Measurements from ENCODE around the gene WDR49. TPM values are rescaled to one million over a fixed set of nuclear protein-coding genes. Genes with fewer than 3 reads are reported as not detected.

WDR49 gene
- total RNA-seq, 1 donor from 2014 or later, result 3.1 TPM

DNA sequence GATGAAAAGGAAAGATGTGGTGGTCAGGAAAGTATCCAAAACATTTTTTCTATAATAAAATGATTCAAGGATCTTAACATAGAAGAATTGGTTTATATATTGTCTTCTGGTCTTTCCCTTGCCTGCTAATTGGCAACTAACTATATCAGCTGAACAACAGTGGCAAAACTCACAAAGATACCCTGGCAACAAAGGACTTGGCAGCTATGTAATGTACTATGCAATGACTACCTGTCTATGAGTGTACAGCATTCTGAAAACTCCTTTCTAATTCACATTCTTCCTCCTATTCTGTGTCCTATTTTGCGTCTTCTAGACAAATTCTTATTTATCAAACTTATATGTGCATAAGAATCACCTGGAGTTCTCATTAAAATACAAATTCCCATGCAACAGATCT is 164.2 kb downstream of the WDR49 start:
- DNase-seq (ENCODE audit: low spot score), result no peak

DNA sequence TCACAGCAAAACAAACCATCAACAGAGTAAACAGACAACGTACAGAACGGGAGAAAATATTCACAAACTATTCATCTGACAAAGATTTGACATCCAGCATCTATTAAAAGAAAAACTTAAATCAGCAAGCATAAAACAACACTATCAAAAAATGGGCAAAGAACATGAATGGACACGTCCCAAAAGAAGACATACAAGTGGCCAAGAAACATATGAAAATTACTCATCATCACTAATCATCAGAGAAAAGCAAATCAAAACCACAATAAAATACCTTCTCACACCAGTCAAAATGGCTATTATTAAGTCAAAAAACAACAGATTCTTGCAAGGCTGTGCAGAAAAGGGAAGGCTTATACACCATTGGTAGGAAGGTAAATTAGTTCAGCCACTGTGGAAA is 166.2 kb downstream of the WDR49 start:
- DNase-seq (ENCODE audit: low spot score), result no peak

DNA sequence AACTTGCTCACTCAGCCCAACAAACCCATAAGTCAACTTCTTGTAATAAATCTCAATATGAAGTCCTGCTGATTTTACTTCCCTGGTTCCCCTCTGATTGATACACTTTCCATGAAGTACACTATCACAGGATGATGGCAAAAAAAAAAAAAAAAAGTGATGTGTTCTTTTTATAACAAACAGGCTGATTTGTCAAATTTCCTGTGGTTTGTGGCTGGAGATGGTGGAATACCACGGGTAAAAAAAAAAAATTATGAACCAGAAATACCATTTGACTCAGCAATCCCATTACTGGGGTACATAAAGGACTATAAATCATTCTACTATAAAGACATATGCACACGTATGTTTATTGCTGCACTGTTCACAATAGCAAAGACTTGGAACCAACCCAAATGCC is 169.2 kb downstream of the WDR49 start:
- DNase-seq (ENCODE audit: low spot score), result no peak

DNA sequence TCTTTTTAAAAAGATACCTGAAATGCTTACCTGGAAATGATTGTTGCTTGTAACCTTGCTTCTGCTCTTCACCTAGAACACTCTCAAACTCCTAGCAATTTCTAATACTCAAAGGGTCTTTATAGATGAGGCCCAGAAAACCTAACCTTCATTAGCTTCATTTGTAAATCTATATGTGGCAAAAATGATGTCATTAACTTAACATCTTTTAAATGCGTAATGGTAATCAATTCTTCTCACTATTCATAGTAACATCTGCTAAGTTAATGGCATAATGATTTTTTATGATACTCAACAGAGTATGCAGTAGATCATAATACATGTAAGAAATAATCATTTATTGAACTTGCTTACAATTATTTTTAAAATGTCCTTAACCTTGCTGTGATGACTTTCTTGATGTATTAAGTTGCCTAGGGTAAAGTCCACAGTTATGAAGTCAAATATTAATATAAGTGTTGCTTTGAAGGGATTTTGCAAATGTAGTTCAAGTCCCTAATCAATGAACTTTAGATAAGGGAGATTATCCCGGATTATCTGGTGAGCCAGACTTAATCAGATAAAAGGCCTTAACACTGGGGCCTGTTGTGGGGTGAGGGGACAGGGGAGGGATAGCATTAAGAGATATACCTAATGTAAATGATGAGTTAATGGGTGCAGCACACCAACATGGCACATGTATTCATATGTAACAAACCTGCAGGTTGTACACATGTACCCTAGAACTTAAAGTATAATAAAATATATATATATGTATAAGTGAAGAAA is 169.8 kb downstream of the WDR49 start:
- DNase-seq (ENCODE audit: low spot score), result no peak

DNA sequence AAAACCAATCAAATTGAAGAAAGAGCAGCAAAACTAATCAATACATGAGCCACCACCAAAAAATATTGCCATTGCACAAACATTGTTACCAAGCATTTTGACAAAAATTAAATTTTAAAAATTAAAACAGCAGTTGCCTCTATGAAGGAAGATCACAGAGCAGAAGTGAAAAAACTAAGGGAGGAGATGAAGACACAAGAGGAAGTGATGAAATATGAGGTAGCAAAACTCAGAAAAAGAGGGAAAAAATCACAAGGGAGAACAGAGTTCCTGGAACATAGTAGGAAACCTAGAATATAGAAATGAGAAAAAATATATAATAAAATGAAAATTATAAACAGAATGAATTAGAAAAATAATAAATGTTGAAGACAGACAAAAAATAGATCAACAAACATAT is 172.6 kb downstream of the WDR49 start:
- DNase-seq (ENCODE audit: low spot score), result no peak

DNA sequence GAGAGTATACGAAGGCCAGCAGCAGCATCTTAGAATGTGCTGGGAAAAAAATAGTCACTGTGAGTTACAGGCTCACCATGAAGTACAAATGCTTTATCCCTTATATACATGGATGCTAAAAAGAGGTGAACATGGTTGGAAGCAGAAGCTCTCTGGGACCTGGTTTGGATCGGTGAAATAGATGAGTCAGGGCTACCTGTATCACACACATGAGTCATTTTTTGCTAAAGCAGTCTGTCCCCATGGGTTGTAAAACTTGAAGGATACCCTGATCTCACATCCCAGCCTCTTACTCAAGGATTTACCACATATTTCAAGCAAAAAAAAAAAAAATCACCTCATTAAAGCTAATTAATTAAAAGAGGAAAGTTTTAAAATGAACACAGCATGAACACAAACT is 173.0 kb downstream of the WDR49 start:
- DNase-seq (ENCODE audit: low spot score), result no peak

DNA sequence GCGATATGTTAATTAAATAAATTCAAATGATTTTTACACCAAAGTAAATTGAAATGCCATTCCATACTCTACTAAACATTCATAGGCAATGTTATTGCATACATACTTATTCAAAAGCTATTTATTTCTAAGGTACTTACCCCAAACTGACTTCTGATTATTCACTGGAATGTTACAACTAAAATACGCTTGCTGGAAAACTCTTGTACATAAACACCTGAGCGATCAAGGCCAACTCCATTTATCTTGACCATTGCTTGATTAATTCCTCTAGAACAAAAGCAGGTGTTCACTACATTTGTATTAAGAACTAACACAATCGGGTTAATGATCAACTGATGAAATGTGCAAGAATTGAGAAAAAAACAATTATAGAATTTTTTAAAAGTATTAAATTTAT is 179.9 kb downstream of the WDR49 start, which contains the start of gene SERPINI2:
SERPINI2 (minus strand) TSS at position 180 of the 400 bp plus-strand sequence. CDS start 2,208 bp downstream, outside the sequence.
- no peak for DNase-seq (ENCODE audit: low spot score)

DNA sequence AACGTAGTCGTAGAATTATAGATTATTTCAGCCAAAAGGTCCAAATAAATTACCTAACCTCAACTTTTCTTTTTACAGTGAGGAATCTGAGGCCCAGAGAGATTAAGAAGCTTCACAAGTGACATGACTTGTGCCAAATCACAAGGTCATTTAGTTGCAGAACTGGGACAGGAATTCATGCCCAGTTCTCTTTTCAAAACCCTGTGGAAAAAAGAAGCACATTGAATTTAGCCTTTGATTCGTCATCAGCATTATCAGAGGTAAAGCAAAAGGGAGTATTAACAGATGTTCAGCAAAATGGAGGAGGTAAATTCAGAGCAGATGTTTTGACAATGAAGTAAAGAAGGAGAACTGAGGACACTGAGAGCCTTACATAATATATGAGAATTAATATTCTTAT is 184.4 kb downstream of the WDR49 start:
- no peak for DNase-seq (ENCODE audit: low spot score)

DNA sequence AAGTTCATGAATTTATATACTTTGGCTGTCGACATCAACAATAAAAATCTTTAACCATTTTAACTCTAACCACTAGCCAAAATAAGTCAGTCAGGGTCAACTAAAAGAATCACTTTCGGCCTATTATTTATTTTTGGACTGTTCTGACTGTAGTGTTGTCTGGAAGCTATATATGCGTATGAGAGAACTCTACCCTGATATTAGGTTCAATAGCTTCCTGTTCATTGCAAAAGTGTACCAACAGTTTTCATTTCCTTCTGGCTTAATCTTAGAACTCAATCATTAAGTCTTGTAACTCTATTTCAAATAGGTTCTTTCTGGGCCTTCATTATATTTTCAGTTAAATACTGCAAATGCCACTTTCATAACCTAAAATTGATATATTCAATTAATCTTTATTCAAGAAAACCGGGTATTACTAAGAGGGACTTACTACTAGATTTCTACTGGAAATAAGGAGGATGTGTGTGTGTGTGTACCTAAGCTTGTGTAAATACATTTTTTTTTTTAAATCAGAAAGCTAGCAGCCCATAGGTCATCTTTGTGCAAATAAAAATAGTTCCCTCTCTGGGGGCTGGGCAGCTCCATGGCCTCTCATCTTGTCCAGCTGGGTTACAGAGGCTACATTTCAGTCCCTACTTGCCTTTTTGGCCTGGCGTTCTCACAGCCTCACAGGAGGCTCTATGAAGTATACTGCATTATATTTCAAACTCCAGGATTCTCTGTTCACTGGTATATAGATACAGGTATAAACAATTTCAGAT is 185.7 kb downstream of the WDR49 start:
- DNase-seq (ENCODE audit: low spot score), result no peak

DNA sequence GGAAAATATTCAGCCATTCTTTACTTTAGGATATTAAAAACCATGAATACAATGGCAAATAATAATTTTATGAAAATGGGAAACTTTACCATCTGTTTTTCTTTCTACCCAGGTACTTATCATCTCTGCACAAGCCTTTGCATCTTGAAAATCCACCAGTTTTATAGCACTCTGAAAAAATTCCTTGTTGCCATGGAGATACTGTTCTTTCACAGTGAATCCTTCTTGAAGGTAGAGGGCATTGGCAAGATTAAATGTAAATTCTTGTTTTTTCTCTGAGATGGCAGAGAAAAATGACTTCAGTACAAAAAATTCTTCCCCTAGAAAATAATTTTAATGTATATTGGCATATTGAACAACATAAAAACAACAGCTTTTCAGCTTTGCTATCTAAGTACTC is 186.8 kb downstream of the WDR49 start:
- no peak for DNase-seq (ENCODE audit: low spot score)

DNA sequence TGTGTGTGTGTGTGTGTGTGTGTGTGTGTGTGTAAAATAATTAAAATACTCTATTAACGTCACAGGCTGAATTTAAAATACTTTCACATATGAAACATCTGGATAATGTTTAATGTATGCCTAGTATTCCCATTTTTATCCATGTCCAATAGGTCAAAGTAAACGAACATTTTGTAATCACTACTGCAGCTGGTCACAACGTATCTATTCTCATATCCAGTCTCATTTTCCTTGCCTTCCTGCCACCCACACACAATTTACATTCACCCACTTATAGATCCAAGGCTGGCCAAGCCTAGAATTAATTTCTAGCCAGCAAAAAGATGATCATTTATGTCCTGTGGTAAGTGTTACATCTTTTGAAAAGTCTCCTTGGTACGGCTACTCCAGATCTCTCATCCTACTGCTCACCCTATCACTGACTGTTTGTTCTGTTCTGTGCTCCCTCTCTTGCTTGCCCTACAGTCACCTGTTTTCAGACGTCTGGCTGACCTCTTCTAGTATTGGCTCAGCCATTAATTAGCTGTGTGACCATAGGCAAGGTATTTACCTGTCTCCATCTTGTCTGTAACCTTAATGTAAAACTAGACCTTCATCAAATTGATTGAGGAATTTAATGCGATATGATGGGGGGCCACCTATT is 197.5 kb downstream of the WDR49 start:
- DNase-seq (ENCODE audit: low spot score), result no peak

DNA sequence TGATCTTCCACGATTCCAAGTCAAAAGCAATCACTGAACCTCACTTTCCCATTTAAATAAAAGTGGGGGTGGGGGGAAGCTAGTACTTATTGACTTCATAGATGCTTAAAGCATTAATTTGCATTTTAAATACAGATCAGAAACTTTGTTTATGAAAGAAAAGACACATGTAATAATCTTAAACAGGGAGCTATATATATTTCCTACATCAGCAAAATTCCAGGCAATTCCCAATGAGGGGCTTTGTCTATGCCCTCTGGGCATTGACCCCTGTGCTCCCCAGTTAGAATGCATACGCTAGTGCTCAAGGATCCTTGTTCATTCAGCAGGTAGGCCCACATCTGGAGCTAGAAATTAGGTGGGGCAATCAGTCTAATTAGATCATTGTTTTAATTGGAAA is 199.9 kb downstream of the WDR49 start:
- DNase-seq (ENCODE audit: low spot score), result no peak

DNA sequence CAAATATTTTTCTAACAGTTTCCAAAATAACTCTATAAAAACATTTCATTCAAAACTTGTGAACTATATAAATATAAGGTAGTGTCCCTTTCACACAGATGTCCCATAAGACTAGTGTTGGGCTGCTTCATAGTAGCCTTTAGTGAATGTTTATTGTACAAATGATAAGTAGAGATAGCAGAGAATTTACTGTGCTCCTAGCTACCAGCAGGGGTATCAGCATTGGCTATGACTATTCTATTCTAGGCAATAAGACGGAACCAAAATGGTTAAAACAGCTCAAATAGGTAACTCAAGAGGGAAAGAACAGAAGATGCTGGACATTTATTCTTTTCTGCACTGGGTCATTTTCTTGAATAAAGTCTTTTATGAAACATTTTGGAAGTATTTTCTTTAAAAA is 202.5 kb downstream of the WDR49 start:
- DNase-seq (ENCODE audit: low spot score), result no peak

DNA sequence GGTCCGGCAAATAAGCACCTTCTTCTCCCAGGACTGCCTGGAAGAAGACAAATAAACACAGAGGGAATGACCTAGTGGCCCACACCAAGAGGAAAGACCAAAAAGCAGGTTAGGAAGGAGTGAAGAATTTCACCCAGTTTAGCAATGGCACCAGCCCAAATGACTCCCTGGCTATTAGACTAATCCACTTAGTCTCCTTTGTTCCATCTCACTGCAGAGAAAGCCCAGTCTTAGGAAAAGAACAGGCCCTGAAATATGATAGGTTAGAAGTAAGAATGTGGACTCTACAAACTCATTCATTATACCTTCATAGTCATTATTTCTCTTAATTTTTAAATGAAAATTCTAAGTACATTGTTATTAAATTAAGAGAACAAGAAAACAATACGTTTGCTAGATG is 203.1 kb downstream of the WDR49 start:
- no peak for DNase-seq (ENCODE audit: low spot score)

DNA sequence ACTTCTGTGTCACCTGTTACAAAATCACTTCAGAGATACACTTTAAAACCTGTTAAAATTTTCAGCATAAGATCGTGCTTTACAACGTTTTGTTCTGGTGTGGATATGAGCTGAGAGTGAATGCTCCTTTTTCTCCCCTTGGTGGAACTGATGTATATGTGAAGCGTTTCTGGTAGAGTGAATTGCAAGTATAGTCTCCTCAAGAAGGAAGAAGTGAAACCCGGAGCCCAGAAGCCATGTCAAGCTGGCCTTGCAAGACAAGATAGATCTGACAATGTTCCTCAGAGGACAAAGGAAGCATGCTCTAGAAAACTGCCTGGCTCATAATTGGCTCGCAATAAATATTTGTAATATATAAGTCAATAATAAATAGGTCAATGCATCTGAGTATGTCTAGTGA is 203.5 kb downstream of the WDR49 start:
- no peak for DNase-seq (ENCODE audit: low spot score)

DNA sequence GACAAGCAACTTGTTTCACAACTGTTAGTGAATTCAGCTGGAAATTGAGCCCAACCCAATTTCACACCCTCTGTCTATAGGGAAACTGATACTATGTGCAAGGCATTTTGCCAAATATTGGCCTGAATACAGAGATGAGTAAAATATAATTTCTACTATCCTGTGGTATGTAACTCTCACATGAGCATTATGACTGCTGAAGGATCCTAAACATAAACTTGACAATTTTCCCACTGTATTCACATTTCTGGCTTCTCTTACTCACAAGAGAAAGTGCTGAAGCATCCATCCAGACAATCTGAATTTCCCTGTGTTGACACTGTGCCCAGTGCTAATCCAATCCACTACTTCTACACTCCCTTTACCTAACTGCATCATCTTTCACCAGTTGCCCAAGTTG is 208.3 kb downstream of the WDR49 start:
- DNase-seq (ENCODE audit: low spot score), result no peak

DNA sequence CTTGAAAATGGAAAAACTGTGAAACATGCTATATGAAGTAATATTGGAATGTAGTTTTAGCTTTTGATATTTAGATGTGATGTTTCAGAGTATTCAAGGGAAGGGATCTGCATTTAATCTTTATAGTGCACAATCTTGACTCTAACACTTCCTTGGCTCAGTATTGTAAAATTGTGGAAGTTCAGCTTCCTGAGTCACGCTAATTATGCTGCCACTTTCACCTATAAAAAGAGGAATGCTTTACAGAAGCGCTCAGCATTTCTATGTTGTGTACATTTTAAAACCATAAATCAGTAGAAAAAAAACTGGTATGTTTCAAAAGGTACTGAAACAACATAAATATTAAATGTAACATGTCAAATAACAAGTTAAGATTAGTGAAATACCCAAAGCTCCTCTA is 212.5 kb downstream of the WDR49 start:
- no peak for DNase-seq (ENCODE audit: low spot score)

DNA sequence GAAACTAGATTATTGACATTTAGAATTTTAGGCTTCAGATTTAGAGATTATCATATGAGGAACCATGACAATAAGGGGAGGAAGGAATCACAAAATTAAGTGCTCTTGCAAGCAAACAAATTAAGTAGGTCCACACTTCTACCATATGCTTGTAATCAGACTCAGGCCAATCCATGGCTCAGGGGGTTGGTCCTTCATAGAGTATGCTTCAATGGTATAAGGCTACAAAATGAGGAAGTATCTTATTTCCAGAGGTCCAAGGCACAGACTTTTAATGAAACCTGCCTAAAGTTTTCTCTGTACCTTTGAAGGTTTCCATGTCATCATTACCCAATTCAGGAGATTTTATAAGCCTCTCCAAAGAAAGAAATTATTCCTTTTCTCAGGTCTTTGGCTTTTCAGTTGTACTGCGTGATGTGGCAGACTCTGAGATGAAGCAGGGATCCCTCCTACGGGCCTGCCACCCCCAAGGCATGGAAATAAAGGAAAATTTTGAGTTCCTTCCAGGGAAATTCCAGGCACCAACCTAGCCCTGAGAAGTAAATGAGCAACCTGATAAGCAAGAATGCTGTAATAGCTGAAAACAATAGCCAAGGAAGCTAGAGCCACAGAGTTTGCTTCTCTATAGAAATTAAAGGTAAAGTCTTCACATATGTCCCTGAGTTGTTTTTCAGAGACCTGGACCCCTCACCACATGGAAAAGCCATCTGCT is 216.2 kb downstream of the WDR49 start:
- no peak for DNase-seq (ENCODE audit: low spot score)

Data from umbilical cord (tissue), 2 donors.